Medulla oblongata (tissue), 1 donor: Measurements from ENCODE around the gene DNAJA3.

ENCODE experiments used
- DNase-seq: peaks from one replicate; pipeline ENCODE4 v3.0.0-alpha.2; 2015; ENCODE audit errors: extremely low spot score

Gene DNAJA3

DNA sequence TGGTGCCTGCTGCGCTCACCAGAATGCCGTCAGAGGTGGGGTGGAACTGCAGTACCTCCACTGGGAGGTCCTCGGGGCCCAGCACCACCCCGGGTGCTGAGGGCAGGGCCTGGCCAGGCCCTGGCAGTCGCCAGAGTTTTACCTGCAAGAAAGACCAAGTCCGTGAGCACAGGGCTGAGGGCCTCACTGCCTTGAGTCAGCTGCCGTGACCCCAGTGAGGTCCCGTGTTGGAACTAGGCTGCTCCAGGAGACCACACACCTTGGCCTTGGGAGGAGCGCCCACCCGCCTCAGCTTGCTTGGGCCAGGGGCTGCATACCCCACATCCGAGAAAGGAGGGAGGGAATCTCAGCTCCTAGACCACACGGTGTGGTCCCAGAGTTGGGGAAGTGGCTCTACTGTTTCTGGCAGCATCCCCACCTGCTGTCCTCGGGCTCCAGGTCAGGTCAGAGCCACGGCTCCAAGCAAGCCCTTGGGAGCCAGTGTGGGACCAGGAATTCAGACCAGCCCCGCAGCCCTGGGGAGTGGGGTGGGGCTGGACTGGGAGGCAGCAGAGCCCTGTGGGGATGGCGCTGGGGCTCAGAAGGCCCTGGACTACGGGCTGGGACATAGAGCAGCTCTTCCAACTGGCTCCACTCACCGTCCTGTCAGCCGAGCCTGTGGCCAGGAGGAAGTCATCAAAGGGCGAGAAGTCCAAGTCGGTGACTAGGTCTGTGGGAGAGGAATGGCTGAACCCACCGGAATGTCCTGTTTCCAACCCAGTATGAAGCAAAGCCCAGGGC, 17.9 kb upstream of the DNAJA3 start:
- DNase-seq, result no peak

DNA sequence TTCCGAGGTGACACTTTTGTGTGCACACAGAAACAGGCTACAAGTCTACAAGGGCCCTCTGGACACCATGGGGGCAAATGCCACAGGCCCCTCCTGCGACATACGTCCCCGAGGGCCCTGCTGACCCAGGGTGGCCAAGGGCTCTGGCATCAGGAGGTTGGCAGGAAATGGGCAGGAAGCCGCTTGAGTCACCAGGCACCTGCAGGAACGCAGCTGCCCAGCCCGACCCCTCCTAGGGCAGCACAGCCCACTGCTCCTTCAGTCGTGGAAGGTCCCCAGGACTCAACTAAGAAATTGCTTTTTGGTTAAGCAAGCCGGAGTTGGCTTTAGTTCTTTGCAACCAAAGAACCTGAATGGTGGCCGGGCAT, 17.4 kb upstream of the DNAJA3 start:
- no peak for DNase-seq

DNA sequence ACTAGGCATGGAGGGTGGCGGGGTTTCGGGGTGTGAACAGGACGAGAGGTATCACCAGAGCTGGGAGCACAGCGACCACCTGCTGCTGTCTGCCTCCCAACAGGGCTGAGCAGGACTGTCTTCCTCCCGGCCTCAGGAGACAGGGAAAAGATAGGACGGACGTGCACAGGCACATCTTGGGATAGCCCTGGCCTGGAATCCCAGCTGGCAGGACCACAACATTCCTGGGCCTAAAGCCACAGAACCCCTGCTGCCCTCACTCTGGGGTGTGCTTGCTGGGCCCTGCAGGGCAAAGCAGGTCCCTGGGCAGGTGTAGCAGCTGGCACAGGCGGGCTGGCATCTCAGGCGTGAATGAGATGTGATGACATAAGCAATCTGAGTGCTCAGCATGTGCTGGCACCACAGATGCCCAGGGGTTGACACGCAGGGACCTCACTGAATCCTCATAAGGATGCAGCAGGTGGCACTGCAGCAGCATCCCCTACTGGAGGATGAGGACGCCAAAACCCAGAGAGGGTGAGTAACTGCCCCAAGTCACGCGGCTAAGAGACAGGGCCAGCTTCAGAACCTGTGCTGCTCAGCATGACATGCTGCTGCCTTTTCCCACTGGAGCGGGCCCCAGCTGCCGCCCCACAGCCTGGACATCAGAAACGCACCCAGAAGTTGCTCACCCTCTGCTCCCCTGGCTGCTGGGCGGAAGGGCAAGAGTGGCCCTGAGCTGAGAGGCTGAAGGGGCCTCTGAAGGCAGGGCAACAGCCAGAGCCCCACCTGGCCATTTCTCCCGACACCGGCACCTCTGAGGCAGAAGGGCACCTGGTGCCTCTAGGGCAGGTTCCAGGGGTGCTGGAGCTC, 16.4 kb upstream of the DNAJA3 start:
- DNase-seq, result no peak

DNA sequence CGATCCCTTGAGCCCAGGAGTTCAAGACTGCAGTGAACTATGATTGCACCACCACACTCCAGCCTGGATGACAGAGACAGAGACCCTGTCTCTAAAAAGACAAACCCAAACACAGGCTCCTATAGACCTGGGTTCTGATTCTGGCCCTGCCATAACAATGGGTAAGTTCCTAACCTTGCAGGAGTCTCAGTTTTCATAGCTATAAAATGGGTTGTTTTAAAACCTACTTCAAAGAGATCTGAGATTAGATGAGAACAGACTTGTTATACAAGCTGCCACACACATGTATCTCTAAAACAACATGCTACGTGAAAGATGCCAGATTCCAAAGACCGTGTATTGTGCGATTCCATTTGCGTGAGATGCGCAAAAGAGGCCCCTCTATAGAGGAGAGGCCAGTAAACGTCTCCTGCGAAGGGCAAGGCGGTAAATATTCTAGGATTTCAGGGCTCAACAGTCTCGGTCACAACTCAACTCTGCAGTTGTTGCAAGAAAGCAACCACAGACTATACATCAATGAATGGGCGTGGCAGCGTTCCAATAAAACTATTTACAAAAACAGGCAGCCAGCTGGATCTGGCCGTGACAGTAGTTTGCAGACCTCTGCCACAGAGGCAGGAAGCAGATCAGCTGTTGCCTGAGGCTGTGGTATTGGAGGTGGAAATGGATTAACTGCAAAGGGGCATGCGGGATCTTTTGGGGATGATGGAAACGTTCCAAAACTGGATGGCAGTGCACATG, 15.2 kb upstream of the DNAJA3 start:
- peak; percentile 81 for DNase-seq

DNA sequence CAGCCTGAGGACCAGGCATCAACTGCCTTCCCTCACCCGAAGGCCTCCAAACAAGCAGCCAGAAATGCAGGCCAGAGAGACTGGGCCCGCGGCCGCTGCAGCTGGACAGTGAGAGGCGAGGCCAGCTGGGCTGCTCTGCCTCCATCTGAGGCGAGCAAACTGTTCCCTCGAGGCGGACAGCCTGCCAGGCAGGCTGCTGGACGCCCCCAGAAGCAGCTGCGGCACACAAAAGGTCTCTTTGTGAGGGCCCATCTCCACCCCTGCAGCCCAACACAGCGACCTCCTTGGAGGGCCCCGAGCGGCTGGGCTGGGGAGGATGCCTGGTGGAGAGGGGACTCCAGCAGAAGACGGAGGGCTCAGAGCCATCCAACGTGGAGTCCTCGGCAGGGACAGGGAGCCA, 14.0 kb upstream of the DNAJA3 start:
- peak; percentile 96 for DNase-seq

DNA sequence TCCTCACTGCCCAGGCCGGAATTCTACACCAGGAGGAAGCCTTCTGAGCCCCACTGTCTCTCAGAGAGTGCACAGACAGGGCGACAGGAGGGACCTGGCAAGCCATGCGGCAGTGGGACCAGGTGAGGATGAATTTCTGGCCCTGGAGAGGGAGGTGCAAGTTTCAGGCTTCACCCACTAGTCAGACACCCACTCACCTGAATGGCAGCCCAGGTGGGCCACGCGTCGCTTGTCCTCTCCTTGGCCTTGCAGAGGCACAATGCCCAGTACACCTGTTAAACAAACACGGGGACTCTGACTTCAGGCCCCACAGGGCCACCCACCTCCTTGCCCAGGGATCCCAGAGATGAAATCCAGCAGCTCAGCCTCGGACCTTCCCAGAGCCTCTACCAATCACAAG, 13.5 kb upstream of the DNAJA3 start:
- DNase-seq, result no peak

DNA sequence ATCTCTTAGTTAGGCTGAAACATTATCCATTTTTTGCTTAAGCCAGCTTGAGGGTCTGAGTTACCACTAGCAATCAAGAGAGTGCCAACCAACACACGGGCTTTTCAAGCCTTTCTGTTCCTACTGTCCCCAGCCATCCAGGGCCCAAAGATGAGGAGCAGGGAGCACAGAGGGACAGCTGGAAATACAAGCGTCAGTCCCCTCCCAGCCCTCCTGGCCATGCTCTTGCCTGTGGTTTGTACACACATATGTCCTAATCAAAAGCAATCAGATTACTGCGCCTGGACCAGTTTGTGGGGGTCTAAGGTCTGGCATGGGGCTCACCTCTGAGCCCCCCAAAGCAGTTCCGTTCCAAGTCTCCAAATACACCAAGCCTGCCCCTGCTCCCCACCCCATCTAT, 12.8 kb upstream of the DNAJA3 start:
- DNase-seq, result no peak

DNA sequence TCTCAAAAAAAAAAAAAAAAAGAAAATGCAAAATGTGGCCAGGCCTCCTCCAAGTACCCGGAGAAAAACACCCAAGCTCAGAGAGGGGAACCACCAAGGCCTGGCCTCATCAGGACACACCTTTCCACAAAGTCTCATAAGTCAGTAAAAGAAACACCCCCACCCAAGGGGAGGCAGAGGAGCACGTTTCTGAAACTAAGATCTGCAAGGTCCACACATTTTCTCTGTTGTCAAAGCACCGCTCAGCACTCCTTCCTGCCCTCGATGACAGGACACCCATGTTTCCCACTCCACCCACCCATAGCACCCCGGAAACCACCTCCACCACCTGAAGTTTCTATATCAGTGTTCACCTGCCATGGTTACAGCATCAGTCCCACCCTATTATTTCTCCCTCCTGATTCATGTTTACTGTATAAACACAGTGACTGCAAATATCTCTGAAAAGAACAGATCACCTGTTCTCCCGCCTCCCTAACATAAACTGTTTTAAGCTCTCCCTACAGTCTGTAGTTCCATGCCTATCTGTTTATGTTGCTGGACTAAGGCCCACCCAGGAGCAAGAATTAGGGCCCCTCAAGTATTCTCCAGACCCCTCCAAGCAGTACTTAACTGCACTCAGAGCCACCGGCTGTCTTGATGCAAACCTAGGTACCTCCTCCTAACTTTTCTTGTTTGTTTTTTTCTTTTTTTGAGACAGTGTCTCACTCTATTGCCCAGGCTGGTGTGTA, 11.3 kb upstream of the DNAJA3 start:
- no peak for DNase-seq

DNA sequence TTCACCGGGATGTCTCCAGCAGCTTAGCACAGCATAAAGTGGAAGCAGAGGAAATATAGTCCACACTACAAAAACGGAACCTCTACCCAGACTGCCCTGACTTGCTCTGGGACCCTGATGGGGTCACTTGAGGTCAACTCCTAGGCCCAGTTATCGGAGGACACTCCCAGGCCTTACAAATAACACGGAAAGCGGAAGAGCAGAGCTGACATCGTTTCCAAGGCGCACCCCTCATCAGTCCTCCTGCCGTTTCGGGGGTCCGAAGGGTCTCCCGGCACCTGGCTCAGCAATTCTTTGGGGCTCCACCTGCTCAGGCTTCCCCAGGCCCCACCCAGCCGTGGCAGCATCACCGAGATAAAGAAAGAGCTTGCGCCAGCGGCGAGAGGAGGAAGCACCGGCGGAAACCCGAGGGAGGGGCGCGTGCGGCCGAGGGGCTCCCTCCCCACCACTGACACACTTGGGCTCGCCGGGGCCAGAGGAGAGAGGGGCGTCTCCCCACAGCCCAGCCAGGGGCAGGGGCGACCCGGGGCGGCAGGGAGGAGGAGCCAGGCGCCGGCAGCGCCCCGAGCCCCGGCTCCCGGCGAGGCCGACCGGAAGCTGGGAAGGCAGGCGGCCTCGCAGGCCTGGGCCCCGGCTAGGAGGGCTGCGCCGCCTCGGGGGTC, 10.0 kb upstream of the DNAJA3 start:
- DNase-seq, result peak; percentile 84

DNA sequence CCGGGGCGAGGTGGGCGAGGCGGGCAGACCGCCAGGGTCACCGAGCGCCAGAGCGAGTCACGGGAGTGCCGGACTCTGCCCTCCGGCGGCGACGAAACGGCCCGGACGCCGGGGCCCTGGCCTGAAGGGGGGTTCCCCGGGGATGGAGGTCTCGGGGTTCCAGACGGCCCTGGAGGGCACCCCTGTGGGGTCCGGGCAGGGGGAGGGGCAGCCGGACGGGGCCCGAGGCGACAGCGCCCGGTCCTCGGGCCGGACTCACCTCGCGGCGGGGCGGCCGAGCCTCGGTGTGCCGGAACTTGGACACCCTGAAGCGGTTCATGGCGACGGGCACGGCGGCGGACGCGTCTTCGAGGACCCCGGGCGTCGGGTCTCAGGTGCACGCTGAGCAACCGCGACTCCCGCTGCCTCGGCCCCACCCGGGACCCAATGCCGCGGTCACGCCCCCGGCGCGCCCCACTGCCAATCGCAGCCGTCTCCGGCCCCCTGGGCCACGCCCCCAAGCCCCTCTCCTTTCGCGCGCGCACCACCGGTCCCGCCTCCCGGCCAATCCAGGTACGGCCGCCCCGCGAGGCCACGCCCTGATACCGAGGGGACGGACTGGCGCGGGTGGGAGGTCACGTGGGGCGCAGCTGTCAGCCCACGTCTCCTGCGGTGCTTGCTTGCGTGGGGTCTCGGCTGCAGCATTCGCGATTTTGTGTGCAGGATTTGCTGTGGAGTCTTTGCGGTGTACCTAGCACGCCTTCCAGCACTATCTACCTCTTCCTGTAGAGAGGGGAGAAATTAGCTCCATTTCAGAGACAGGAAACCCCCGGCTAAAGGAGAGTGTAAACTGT, 9.3 kb upstream of the DNAJA3 start, which contains the start of gene CORO7:
TSS of gene CORO7 (minus strand) at position 397 of the 833 bp plus-strand sequence. CDS start at position 319, 78 bp downstream.
- DNase-seq, result peak; percentile 98

DNA sequence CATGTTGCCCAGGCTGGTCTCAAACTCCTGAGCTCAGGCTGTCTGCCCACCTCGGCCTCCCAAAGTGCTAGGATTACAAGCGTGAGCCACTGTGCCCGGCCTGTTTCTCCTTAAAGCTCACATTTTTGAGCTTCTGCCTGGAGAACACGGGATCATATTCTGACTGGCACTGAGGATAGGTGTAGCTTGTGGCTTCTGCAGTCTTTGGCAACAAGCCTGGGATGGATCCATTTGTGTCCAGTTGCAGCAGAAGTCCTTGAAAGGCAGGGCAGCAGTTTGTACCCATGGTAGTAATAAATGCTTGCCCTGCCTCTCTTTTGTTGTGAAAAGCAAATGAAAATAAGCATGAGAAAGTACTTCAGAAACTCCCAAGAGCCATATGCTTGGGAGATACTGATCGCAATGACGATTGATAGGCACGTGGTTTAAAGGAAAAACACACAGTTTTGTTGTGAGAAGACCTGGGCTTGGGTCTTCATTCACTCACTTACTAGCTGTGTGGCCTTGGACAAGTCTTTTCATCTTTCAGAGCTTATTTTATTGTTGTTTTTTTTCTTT, 6.2 kb upstream of the DNAJA3 start:
- DNase-seq, result no peak

DNA sequence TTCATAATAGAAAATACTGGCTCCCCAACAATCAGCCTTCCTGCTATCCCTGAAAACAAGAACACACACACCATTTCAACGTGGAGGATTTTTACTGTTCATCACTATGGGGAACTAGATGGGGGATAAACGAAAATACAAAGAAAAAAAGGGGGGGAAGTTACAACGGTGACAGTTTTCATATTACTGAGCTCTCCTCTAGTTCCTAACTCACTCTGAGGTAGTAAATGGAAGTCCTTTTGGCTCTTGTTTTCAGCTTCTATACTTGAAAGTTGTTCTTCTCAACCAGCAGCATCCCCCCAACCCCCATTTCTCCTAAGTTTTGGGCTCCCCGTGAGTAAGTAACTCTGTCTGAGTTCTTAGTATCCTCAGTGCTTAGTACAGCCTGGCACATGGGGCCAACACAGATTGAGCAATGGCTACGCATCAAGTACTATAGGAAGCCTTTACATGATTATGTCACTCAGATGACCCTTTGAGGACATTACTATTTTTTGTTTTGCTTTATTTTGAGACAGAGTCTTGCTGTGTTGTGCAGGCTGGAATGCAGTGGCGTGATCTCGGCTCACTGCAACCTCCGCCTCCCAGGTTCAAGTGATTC, 5.1 kb upstream of the DNAJA3 start:
- DNase-seq, result no peak

DNA sequence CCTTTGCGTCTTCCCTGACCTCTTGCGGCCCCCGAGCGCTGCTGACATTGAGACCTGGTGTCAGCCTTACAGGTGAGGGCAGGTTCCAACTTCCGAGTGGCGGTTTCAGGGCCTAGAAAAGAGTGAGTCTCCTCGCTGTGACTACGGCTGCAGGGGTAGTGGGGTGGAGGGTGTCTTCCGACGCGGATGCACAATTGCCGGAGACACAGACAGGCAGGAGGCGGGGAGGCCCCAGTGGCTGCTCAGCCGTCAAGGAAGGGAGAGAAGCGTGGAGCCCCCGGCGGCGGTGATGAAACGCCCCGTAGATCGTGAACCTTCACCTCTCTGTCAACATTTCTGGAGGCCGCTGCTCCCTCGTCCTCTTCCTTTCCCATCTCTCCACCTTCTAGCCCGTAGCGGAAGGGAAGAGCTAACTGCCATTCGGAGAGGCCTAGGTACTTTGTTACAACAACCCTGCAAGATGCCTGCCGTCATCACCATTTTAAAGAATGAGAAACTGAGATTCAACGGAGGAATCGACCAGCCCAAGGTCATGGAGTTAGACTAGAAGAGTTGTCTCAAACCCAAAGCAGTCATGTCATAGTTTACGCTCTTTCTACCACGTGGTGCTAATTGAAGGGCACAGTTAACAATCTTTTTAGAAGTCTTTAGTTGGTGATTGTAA, 485 bp downstream of the DNAJA3 start:
- DNase-seq, result no peak

DNA sequence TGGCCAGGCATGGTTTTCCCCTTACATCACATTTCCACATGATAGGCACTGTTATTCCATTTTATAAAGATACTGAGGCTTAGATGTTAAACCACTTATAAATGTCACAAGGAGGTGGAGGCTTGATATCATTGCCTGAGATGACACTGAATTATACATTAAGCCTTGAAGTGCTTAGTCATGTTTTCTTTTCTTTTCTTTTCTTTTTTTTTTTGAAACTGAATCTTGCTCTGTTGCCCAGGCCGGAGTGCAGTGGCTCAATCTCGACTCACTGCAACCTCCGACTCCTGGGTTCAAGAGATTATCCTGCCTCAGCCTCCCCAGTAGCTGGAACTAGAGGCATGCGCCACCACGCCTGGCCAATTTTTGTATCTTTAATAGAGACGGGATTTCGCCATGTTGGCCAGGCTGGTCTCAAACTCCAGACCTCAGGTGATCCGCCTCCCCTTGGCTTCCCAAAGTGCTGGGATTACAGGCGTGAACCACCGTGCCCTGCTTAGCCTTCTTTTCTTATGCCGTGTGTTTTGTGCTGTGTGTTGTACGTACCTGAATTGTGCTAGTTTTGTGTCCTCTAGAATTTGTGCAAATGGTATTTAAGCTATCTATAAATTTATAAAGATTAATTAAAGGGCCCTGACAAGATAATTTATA, 1.2 kb downstream of the DNAJA3 start:
- no peak for DNase-seq

DNA sequence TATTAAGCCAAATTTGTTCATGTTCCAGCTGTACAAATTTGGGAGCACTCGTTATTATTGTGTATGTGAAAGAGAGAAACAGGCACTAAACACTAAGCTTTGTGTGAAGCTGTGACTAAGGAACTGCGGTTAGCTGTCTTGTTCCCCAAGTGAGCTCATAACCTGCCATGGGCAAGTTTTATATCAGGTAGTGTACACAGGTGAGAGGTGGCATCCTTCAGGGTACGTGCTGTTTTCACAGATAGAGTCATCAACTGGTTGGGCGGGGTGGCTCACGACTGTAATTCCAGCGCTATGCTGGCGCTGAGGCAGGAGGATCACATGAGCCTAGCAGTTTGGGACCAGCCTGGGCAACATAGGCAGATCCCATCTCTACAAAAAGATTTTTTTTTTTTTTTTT, 2.8 kb downstream of the DNAJA3 start:
- no peak for DNase-seq

DNA sequence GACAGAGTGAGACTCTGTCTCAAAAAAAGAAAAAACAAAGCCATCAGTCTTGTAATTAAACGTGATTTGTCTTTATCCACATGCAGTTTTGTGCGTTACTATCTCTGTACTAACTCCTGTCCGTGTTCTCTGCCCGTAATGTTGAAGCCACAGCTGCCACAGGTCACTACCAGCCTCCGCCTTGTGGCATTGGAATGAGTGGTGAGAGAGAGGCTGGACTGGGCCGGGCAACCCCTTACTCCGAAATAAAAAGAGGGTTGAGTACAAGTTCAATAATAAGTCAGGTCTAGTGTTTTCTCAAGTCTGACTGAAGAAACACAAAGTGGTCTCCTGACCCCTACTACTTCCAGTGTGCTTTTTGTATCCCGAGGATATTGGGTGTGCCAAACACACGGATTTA, 5.4 kb downstream of the DNAJA3 start:
- no peak for DNase-seq

DNA sequence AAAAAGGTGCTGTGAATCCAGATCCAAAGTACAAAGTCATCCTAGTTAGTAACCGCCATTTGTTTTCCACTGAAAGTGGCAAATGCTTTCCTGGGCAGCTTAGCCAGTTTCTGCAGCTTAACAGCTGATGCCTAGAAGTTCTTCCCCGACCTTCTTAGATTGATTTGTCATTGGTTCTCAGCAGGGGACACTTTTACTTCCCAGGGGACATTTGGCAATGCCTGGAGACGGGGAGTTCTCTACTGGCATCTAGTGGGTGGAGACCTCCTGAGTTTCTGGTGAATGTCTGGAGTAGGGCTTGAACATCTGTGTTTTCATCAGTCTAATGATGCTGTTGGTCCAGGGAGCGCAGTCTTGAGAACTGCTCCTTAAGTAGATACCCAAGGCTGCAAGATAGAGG, 7.6 kb downstream of the DNAJA3 start:
- DNase-seq, result no peak
